Measurements from ENCODE around the gene UBFD1.
A peak's percentile ranks its signal among the peaks of the same experiment; 100 is the strongest.
"Not testable (repeated sequence)": the region's sequence is repeated elsewhere in the genome, so short reads cannot be mapped to it uniquely, and the experiment has no call there.

UBFD1 gene

DNA sequence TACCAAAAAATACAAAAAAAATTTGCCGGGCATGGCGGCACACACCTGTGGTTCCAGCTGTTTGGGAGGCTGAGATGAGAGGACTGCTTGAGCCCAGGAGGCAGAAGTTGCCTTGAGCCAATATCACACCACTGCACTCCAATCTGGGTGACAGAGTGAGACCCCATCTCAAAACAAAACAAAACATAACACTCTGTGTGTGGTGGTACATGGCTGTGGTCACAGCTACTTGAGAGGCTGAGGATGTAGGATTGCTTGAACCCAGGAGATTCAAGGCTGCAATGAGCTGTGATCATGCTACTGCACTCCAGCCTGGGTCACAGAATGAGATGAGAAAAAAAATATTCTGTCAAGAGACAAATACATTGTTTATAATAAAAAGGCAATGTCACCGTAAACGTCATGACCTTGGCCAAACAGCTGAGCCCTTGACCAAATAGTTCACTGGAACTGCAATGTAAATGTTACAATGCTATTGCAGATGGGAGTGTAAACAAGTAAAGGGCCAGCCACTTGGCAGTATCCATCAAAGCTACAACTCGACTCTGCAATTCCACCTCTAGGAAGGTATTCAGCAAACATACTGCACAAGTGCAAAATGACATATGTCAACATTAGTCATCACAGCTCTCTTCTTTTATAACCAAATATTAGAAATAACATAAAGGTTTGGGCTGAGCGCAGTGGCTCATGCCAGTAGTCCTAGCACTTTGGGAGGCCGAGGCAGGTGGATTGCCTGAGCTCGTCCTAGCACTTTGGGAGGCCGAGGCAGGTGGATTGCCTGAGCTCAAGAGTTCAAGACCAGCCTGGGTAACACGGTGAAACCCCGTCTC, 17.3 kb upstream of the UBFD1 start:
- H3K27ac ChIP-seq (ENCODE audit: insufficient read depth, low read depth, low read length, poor library complexity, severe bottlenecking): no peak overlapping the region
- peaks cover 18% of the 10 kb centered on the region for H3K36me3 ChIP-seq (ENCODE audit: control insufficient read depth, insufficient read depth, low read length)
- no peaks in the 10 kb centered on the region for H3K9me3 ChIP-seq (ENCODE audit: control insufficient read depth, low read length)
- H3K4me1 ChIP-seq (ENCODE audit: control insufficient read depth, insufficient read depth, low read length): no peaks in the 10 kb centered on the region
- no peak overlapping the region for H3K4me3 ChIP-seq (ENCODE audit: insufficient read depth, low read depth, low read length)
- 94 to 97% methylated on average over 11 of the region's 11 CpGs for WGBS, 2 experiments
- H3K27me3 ChIP-seq (ENCODE audit: control insufficient read depth, insufficient read depth, low read length, poor library complexity, severe bottlenecking): no peaks in the 10 kb centered on the region

DNA sequence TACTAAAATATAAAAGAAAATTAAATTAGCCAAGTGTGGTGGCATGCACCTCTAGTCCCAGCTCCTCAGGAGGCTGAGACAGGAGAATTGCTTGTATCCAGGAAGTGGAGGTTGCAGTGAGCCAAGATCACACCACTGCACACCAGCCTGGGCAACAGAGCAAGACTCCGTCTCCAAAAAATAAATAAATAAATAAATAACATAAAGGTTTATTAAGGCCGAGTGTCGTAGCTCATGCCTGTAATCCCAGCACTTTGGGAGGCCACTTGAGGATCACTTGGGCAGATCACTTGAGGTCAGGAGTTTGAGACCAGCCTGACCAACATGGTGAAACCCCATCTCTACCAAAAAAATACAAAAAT, 16.7 kb upstream of the UBFD1 start:
- H3K27me3 ChIP-seq (ENCODE audit: control insufficient read depth, insufficient read depth, low read length, poor library complexity, severe bottlenecking); H3K4me3 ChIP-seq (ENCODE audit: insufficient read depth, low read depth, low read length); H3K27ac ChIP-seq (ENCODE audit: insufficient read depth, low read depth, low read length, poor library complexity, severe bottlenecking); H3K9me3 ChIP-seq (ENCODE audit: control insufficient read depth, low read length); H3K4me1 ChIP-seq (ENCODE audit: control insufficient read depth, insufficient read depth, low read length): not testable (repeated sequence)
- WGBS, 2 experiments: 86 to 96% methylated on average over 3 of the region's 3 CpGs
- peaks cover 13% of the 10 kb centered on the region for H3K36me3 ChIP-seq (ENCODE audit: control insufficient read depth, insufficient read depth, low read length)

GRCh38 chr16:23544436-23544835, 13.1 kb upstream of the UBFD1 start:
- no peaks in the 10 kb centered on the region for H3K27me3 ChIP-seq (ENCODE audit: control insufficient read depth, insufficient read depth, low read length, poor library complexity, severe bottlenecking)
- no peaks in the 10 kb centered on the region for H3K4me1 ChIP-seq (ENCODE audit: control insufficient read depth, insufficient read depth, low read length)
- no peaks in the 10 kb centered on the region for H3K9me3 ChIP-seq (ENCODE audit: control insufficient read depth, low read length)
- no peak overlapping the region for H3K27ac ChIP-seq (ENCODE audit: insufficient read depth, low read depth, low read length, poor library complexity, severe bottlenecking)
- H3K4me3 ChIP-seq (ENCODE audit: insufficient read depth, low read depth, low read length): no peak overlapping the region
- WGBS, 2 experiments: 95 to 96% methylated on average over 14 of the region's 14 CpGs
- peaks cover 18% of the 10 kb centered on the region for H3K36me3 ChIP-seq (ENCODE audit: control insufficient read depth, insufficient read depth, low read length)

DNA sequence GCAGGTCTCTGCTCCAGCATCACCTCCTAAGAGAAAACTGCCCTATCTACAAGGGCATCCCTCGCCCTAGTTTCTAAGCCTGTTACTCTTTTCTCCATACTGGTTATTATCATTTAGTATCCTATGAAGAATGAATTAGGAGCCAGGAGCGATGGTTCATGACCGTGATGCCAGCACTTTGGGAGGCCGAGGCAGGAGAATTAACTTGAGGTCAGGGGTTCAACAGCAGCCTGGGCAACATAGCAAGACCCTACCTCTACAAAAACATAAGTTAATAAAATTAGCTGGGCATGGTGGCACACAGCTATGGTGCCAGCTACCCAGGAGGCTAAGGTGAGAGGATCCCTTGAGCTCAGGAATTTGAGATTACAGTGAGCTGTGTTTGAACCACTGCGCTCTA, 7.6 kb upstream of the UBFD1 start:
- no peak overlapping the region for H3K4me3 ChIP-seq (ENCODE audit: insufficient read depth, low read depth, low read length)
- peaks cover 28% of the 10 kb centered on the region for H3K36me3 ChIP-seq (ENCODE audit: control insufficient read depth, insufficient read depth, low read length)
- no peaks in the 10 kb centered on the region for H3K9me3 ChIP-seq (ENCODE audit: control insufficient read depth, low read length)
- no peaks in the 10 kb centered on the region for H3K27me3 ChIP-seq (ENCODE audit: control insufficient read depth, insufficient read depth, low read length, poor library complexity, severe bottlenecking)
- H3K27ac ChIP-seq (ENCODE audit: insufficient read depth, low read depth, low read length, poor library complexity, severe bottlenecking): no peak overlapping the region
- no peaks in the 10 kb centered on the region for H3K4me1 ChIP-seq (ENCODE audit: control insufficient read depth, insufficient read depth, low read length)
- 94% methylated on average over 4 to 5 of the region's 5 CpGs for WGBS, 2 experiments

DNA sequence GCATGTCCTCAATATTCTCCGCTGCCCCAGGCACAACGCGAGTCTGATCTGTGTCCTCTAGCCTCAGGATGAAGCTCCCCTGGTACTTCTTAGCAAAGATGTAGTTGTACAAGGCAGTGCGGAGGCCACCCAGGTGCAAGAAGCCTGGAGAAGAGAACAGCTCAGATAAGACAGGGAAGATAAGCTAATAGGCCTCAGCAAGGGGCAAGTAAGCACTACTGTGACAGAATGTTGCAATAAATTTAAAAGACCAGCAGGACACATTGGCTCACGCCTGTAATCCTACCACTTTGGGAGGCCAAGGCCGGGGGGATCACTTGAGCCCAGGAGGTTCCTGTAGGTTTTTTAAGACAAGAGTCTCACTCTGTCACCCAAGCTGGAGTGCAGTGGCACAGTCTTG, 5.4 kb upstream of the UBFD1 start:
- H3K4me1 ChIP-seq (ENCODE audit: control insufficient read depth, insufficient read depth, low read length): no peaks in the 10 kb centered on the region
- no peaks in the 10 kb centered on the region for H3K27me3 ChIP-seq (ENCODE audit: control insufficient read depth, insufficient read depth, low read length, poor library complexity, severe bottlenecking)
- WGBS, 2 experiments: 81 to 82% methylated on average over 6 of the region's 6 CpGs
- no peak overlapping the region for H3K27ac ChIP-seq (ENCODE audit: insufficient read depth, low read depth, low read length, poor library complexity, severe bottlenecking)
- H3K4me3 ChIP-seq (ENCODE audit: insufficient read depth, low read depth, low read length): no peak overlapping the region
- no peaks in the 10 kb centered on the region for H3K9me3 ChIP-seq (ENCODE audit: control insufficient read depth, low read length)
- H3K36me3 ChIP-seq (ENCODE audit: control insufficient read depth, insufficient read depth, low read length): peaks cover 21% of the 10 kb centered on the region

DNA sequence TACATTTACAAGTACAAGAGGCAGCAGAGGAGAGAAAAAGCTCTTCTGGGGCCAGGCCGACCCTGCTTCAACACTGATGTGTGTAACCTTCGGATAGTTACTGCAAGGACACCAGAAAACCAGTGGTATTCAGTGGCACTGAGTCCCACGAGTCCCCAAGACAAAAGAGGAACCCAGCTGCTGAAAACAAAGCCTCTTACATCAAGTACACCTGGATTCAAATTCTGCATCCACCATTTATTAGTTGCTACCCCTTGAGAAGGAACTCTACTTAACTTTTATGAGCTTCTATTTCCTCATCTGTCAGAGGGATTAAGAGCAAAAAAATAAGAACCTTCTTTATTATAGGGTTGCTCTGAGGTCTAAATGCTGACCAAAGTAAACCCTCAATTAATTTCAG, 3.0 kb upstream of the UBFD1 start:
- Histone ChIP-seq H3K27me3 (ENCODE audit: control insufficient read depth, insufficient read depth, low read length, poor library complexity, severe bottlenecking) (no peaks in the 10 kb centered on the region), H3K27ac (ENCODE audit: insufficient read depth, low read depth, low read length, poor library complexity, severe bottlenecking) (no peak overlapping the region), H3K9me3 (ENCODE audit: control insufficient read depth, low read length) (no peaks in the 10 kb centered on the region), H3K36me3 (ENCODE audit: control insufficient read depth, insufficient read depth, low read length) (peaks cover 17% of the 10 kb centered on the region), H3K4me3 (ENCODE audit: insufficient read depth, low read depth, low read length) (no peak overlapping the region), H3K4me1 (ENCODE audit: control insufficient read depth, insufficient read depth, low read length) (peaks cover 4% of the 10 kb centered on the region)
- WGBS, 2 experiments: 85 to 88% methylated on average over 3 of the region's 3 CpGs

DNA sequence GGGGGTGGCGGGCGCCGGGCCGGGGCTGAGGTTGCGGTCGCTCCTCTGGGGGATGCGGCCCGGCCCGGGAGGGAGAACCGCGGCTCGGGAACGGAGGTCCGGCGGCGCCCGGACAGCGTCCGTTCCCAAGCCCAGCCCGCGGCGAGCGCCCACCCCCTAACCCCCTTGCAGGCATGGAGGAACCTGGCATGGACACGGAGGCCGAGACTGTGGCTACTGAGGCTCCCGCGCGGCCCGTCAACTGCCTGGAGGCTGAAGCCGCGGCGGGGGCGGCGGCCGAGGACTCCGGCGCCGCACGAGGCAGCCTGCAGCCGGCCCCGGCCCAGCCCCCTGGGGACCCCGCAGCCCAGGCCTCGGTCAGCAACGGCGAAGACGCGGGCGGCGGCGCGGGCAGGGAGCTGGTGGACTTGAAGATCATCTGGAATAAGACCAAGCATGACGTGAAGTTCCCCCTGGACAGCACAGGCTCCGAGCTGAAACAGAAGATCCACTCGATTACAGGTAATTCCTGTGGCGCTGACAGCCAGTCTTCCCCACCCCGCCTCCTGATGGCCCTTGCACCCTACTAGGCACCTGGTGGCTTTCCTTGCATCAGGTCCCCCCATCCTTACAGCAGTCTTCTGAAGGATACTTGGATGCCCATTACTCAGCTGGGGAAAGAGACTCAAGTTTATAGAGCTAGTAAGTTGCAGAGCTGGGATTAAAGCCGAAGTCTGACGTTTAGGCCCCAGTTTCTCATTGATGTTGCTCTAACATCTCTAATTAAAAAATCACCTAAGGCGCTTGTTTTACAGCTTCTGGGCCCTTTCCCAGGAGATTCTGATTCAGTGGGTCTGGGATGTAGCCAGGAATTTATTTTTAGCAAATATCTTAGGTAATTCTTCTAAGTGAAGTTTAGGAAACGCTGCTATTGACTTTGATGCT, 514 bp downstream of the UBFD1 start:
- Histone ChIP-seq H3K27ac (ENCODE audit: insufficient read depth, low read depth, low read length, poor library complexity, severe bottlenecking) (peak overlapping the region; percentile 72), H3K4me1 (ENCODE audit: control insufficient read depth, insufficient read depth, low read length) (peaks cover 4% of the 10 kb centered on the region), H3K27me3 (ENCODE audit: control insufficient read depth, insufficient read depth, low read length, poor library complexity, severe bottlenecking) (no peaks in the 10 kb centered on the region), H3K9me3 (ENCODE audit: control insufficient read depth, low read length) (no peaks in the 10 kb centered on the region), H3K4me3 (ENCODE audit: insufficient read depth, low read depth, low read length) (peak overlapping the region; percentile 90), H3K36me3 (ENCODE audit: control insufficient read depth, insufficient read depth, low read length) (peaks cover 8% of the 10 kb centered on the region)
- whole genome bisulfite sequencing, 2 experiments: 5% methylated on average over 60 of the region's 60 CpGs

DNA sequence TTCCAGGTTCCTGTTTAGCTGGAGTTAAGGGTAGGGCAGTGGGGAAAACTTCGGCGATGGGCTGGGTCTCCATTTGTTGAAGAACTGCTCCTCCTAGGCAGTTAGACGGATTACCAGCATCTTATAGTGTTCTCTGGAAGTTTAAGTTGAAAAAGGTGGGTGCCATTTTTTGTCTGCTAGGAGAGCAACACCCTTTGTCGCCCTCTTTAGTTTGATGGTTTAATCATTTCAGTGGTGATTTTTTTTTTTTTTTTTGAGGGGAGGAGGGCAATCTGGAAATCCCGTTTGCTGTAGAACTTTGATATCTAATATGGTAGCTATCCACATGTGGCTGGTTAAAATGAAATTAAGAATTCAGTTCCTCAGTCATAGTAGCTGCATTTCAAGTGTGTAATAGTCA, 4.1 kb downstream of the UBFD1 start:
- 91 to 95% methylated on average over 5 of the region's 5 CpGs for WGBS, 2 experiments
- H3K27ac ChIP-seq (ENCODE audit: insufficient read depth, low read depth, low read length, poor library complexity, severe bottlenecking): no peak overlapping the region
- no peaks in the 10 kb centered on the region for H3K27me3 ChIP-seq (ENCODE audit: control insufficient read depth, insufficient read depth, low read length, poor library complexity, severe bottlenecking)
- H3K9me3 ChIP-seq (ENCODE audit: control insufficient read depth, low read length): no peaks in the 10 kb centered on the region
- no peak overlapping the region for H3K4me3 ChIP-seq (ENCODE audit: insufficient read depth, low read depth, low read length)
- peaks cover 35% of the 10 kb centered on the region for H3K36me3 ChIP-seq (ENCODE audit: control insufficient read depth, insufficient read depth, low read length)
- H3K4me1 ChIP-seq (ENCODE audit: control insufficient read depth, insufficient read depth, low read length): peaks cover 4% of the 10 kb centered on the region

DNA sequence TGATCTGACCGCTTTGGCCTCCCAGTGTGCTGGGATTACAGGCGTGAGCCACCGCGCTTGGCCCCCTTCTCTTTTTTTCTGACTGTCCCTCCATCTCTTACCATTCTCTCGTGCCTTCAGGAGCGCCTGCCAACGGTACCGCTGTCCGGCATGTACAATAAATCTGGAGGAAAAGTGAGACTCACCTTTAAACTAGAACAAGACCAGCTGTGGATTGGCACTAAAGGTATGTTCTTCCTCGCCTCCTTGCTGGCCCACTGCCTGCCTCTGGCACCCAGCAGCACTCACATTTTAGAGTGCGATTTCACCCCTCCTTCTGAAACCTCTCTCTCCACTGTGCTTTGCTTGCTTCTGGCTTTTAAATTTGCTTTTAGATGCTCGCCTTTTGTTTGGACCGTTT, 5.0 kb downstream of the UBFD1 start:
- H3K36me3 ChIP-seq (ENCODE audit: control insufficient read depth, insufficient read depth, low read length): peaks cover 40% of the 10 kb centered on the region
- WGBS, 2 experiments: 93 to 97% methylated on average over 13 of the region's 13 CpGs

GRCh38 chr16:23563186-23563585, 5.7 kb downstream of the UBFD1 start:
- H3K4me1 ChIP-seq (ENCODE audit: control insufficient read depth, insufficient read depth, low read length): peaks cover 4% of the 10 kb centered on the region
- 92 to 95% methylated on average over 6 of the region's 6 CpGs for WGBS, 2 experiments
- peaks cover 47% of the 10 kb centered on the region for H3K36me3 ChIP-seq (ENCODE audit: control insufficient read depth, insufficient read depth, low read length)
- no peak overlapping the region for H3K4me3 ChIP-seq (ENCODE audit: insufficient read depth, low read depth, low read length)
- H3K27ac ChIP-seq (ENCODE audit: insufficient read depth, low read depth, low read length, poor library complexity, severe bottlenecking): no peak overlapping the region
- no peaks in the 10 kb centered on the region for H3K27me3 ChIP-seq (ENCODE audit: control insufficient read depth, insufficient read depth, low read length, poor library complexity, severe bottlenecking)
- H3K9me3 ChIP-seq (ENCODE audit: control insufficient read depth, low read length): no peaks in the 10 kb centered on the region

More for the DNA sequence above, 5.0 kb downstream of the UBFD1 start:
- Histone ChIP-seq H3K27ac (ENCODE audit: insufficient read depth, low read depth, low read length, poor library complexity, severe bottlenecking) (no peak overlapping the region), H3K9me3 (ENCODE audit: control insufficient read depth, low read length) (no peaks in the 10 kb centered on the region), H3K27me3 (ENCODE audit: control insufficient read depth, insufficient read depth, low read length, poor library complexity, severe bottlenecking) (no peaks in the 10 kb centered on the region), H3K4me1 (ENCODE audit: control insufficient read depth, insufficient read depth, low read length) (peaks cover 4% of the 10 kb centered on the region), H3K4me3 (ENCODE audit: insufficient read depth, low read depth, low read length) (no peak overlapping the region)
